Epithelial cell of esophagus (primary cell): ENCODE data around the gene WBP11.

Experiments used
- DNase-seq: peaks from one replicate; pipeline ENCODE4 v3.0.0; 2010; ENCODE audit warnings: low read depth
- H3K4me3 ChIP-seq: 2 replicates; pipeline ENCODE4 v1.5.1; 2011; ENCODE audit warnings: mild to moderate bottlenecking, low read length, control low read depth
- CTCF ChIP-seq: IDR thresholded peaks from 2 replicates; pipeline ENCODE4 v1.5.1; 2011; ENCODE audit warnings: low read depth, mild to moderate bottlenecking, low read length, control low read depth, inconsistent platforms; ENCODE audit not compliant: insufficient read depth; ENCODE audit errors: missing control alignments

Gene WBP11

GRCh38 chr12:14803830-14804160 lies 517 bp upstream of the WBP11 start:
- peak overlapping the region; percentile 94 for H3K4me3 ChIP-seq
- no peak for DNase-seq
- no peak for TF ChIP-seq CTCF

GRCh38 chr12:14802721-14803010 lies 612 bp downstream of the WBP11 start:
- H3K4me3 ChIP-seq: peak overlapping the region; percentile 94
- no peak for DNase-seq
- no peak for TF ChIP-seq CTCF

- no peak for TF ChIP-seq CTCF
- no peak for DNase-seq
- H3K4me3 ChIP-seq: peak overlapping the region; percentile 94
Measured at GRCh38 chr12:14802247-14802646, 1.0 kb downstream of the WBP11 start.

GRCh38 chr12:14795028-14795448 lies 8.2 kb downstream of the WBP11 start:
- DNase-seq: no peak
- no peak overlapping the region for H3K4me3 ChIP-seq
- TF ChIP-seq CTCF: no peak

- H3K4me3 ChIP-seq: no peak overlapping the region
- DNase-seq: no peak
- no peak for TF ChIP-seq CTCF
Measured at GRCh38 chr12:14785568-14785967, 17.7 kb downstream of the WBP11 start.

GRCh38 chr12:14784471-14784870 lies 18.8 kb downstream of the WBP11 start:
- no peak for TF ChIP-seq CTCF
- no peak overlapping the region for H3K4me3 ChIP-seq
- DNase-seq: no peak

GRCh38 chr12:14782756-14783155 lies 20.5 kb downstream of the WBP11 start:
- no peak overlapping the region for H3K4me3 ChIP-seq
- no peak for DNase-seq
- no peak for TF ChIP-seq CTCF
